Measurements from ENCODE around the gene FARP2.
"Not testable (repeated sequence)": the region's sequence is repeated elsewhere in the genome, so short reads cannot be mapped to it uniquely, and the experiment has no call there.

Gene FARP2

DNA sequence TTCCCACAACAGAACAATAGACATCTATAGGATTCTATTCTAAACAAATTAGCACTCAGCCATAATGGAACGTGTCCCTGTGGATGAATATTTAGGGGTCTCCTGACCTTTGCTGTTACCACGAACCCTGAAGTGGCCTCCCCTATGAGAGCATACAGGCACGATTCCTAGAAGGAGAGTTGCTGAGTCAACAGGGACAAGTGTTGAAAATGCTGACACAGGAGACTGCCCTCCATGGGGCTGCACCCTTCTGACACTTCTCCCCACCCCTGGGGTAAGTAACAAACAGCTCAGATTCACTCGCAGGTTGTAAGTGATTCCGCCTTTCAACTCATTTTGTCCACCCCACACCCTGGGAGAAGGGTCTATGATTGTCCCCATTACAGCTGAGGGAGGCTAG, 166.4 kb downstream of the FARP2 start:
- in situ Hi-C loops (cut with HindIII; ENCODE audit: low sequenced_read_pairs) = no loop called here

DNA sequence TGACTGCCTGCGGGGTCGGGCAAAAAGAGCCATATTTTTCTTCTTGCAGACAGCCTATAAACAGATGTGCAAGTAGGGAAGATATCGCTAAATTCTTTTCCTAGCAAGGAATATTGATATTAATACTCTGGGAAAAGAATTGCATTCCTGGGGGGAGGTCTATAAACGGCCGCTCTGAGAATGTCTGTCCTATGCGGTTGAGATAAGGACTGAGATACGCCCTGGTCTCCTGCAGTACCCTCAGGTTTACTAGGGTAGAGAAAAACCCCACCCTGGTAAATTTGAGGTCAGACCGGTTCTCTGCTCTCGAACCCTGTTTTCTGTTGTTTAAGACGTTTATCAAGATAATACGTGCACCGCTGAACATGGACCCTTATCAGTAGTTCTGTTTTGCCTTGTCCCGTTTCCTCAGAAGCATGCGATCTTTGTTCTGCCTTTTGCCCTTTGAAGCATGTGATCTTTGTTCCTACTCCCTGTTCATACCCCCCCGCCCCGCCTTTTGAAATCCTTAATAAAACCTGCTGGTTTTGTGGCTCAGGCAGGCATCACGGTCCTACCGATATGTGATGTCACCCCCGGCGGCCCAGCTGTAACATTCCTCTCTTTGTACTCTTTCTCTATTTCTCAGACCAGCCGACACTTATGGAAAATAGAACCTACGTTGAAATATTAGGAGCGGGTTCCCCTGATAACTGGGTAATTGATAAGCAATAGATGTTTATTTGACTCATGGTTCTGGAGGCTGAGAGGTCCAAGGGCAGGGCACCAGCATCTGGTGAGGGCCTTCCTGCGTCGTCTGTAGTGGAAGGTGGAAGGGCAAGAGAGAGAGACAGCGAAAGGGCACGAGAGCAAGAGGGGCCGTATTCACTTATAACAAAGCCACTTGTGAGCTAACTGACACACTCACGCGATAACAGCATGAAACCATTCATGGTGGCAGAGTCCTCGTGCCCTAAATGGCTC, 170.0 kb downstream of the FARP2 start:
- in situ Hi-C loops (cut with HindIII; ENCODE audit: low sequenced_read_pairs) = not testable (repeated sequence)

DNA sequence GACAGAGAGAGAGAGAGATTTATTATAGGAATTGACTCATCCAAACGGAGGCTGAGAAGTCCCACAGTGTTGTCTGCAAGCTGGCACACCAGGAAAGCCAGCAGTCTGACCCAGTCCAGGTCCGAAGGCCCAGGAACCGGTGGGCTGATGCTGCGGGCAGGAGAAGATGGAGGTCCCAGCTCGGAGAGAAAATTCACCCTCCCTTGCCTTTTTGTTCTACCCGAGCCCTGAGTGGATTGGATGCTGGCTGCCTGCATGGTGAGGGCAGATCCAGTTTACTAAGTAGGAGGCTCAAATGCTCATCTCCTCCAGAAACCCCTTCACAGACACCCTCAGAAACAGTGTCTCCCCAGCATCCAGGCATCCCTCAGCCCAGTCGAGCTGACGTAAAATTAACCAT, 174.5 kb downstream of the FARP2 start:
- in situ Hi-C loops (cut with HindIII; ENCODE audit: low sequenced_read_pairs) = no loop called here

DNA sequence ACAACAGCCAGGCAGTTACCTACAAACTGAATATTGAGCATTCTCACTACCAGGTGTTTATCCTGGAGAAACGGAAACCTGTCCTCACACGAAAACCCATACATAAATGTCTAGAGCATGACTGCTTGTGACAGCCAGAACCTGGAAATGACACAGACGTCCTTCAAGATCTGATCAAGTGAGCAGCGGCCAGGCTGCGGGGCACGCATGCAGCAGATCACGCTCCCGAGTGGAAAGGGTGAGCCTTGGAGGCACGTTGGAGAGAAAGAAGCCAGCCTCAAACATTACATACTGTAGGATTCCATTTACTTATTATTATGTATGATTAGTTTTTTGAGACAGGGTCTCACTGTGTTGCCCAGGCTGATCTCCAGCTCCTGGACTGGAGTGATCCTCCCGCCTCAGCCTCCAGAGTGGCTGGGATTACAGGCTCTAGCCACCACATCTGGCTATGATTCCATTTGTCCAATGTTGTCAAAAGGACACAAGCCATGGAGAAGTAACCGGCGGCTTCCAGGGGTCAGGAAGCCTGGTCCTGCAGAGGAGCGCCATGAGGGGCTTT, 175.2 kb downstream of the FARP2 start:
- in situ Hi-C loops (cut with HindIII; ENCODE audit: low sequenced_read_pairs) = no loop called here

DNA sequence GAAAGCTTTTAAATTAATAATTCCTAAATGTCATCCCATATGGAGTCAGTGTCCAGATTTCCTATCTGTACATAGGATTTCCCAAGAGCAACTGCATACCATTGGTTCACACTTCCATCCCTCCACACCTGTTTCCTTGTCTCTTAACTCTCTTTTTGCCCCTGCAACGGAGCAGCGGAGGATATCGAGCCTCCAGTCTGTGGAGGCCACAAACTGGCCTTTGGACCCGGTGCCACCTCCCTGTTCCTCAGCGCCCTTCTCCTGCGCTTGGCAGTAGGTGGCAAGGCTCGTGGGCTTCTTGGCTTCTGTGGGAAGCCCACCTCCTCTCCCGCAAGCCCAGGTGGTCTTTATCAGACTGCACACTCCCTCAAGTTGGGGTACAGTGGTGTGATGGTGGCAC, 176.1 kb downstream of the FARP2 start:
- in situ Hi-C loops (cut with HindIII; ENCODE audit: low sequenced_read_pairs) = no loop called here

DNA sequence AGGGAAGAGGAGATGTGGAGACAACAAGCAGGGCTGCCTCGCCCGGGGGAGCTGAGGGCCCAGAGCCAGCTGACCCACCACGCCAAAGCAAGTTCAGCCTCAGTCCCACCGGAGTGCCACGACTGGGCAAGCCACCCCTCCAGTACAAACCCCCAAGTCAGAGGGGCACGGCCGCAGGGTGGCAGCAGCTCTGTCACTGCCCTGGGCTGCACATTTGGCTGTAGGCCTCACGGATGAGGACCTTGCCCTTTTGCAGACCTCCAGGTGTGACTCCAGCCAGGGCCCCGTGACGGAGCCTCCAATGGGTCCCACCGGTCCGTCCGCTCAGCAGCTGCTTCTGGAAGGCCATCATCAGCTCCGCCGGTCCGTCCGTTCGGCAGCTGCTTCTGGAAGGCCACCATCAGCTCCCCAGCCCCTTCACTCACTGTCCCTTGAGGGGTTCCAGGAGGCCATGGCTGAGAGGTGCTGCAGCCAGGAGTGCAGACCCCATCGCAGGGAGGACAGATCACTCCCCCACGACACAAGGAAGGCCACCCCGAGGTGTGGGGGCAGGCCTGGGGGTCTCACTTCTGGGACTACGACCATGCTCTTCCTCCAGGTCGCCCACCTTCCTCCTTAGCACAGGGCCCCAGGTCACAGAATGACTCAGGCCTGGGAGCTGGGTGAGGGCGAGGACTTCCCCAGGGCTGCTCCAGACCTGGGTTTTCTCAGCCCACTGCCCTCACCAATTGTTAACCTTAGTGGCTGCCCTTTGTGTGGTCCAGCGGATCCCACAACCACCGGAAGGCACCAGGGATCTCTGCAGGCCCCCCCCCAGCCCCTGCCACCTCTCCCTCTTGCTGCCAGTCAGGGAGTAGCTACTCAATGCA, 176.9 kb downstream of the FARP2 start:
- in situ Hi-C loops (cut with HindIII; ENCODE audit: low sequenced_read_pairs) = no loop called here

DNA sequence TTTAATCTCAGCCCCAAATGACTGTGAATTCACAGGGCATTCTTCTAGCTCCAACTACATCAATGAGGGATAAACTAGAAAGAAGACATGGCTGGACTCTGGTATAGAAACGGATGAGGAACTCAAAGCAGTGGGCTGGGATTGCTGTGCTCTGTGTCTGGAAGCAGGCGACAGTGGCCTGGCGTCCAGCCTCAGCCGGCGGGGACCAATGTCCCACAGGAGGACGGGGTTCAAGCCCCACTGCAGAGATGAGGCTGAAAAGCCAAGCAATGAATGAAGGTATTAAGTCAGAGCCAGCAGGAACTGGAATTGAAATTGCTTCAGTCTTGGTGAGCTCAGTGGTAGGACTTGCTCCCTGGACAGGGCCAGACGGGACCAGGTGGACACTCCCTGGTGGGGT, 178.2 kb downstream of the FARP2 start:
- in situ Hi-C loops (cut with HindIII; ENCODE audit: low sequenced_read_pairs) = no loop called here

DNA sequence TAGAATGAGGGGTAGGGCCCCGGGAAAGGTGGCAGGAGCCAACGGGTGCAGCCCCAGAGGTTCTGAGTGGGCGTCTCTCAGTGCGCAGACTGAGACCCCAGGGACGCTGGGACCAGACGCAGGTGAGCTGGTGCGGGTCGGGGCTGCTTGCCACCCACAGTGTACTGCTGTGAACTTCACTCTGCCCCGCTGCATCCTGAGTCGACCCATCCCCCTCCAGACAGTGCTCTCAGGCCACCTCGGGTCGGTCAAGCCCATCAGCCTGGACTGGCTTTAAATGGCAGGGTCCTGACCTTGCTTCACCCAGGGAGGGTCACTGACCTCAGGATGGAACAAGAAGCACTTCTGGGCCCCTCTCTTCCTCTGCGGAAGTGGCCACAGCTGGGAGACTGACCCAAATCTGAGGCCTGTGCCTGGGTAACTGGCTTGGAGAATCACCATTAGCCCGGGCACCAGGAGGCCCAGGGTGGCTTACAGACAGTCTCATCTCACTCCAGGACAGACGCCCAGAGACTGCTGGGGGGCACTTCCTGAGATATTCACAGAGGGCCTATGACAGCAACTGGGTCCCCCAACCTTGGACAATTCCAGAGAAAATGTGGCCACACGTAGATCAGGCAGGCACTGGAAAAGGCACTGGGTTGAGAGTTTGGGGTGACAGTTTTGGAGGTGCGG, 178.8 kb downstream of the FARP2 start:
- in situ Hi-C loops (cut with HindIII; ENCODE audit: low sequenced_read_pairs) = no loop called here

DNA sequence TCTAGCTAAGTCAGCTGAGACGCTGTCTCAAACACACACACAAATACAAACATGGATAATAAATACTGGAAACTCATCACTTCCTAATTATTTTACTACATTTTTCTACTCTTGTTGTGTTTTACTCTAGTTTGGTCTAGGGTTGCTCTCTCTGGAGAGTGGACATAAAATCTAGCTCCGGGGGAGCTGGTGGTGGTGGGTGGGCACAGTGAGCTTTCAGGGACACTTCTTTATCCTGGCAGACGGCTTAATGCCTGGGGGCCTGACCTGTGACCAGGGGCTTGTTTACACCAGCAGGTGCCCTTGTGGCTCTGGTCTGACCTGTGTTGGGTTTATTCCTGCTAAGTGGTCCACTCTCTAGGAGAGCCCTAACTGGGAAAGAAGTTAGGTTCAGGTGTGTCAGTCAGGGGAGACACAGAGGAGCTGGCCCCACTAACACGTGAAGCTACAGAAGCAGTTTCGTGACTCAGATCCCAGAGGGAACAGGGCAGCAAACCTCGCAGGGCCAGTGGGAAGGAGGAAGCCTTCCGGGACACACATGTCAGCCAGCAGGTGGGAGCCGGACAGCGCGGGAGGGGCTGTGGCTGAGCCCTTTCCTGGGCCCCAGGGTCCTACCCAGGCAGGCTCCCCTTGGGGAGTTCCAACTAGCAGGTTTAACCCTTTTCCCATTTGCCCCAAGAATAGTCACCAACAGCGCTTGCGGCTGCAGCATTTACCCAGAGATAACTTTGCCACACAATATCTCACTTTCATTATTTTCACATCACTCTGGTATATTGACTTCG, 180.0 kb downstream of the FARP2 start:
- in situ Hi-C loops (cut with HindIII; ENCODE audit: low sequenced_read_pairs) = no loop called here

DNA sequence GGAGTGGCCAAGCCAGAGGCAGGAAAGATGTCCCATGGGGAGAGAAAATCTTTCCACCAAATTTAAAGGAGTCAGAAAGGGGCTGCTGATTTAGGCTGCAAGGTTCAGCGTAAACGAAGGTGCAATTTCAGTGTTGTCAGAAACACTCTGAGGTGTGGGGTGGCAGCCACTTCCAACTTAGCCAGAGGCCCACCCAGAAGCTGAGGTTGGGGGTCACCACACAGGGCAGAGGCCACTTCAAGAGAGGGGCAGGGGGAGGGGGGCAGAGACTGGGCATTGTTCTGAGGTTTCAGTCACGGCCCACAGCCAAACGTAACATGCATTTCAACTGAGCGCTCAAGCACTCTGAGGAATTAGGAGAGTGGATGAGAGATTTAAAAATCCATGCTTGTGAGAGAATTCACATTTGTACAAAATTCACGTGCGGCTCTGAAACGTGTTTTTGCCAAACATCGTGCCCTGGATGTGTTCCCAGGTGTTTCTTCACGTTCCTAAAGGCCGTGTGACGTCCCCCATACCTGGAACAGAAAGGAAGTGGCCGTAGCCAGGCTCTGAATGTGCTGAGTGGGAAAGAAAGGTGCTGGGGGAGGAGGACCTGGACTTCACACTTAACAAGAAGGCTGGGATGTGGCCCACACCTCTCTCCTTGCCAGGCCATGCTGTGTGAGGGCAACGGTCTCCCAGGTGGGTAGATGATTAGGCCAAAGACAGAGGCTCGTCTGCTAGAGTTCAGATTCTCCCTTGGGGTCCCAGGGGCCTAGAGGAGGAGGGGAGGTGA, 182.9 kb downstream of the FARP2 start:
- in situ Hi-C loops (cut with HindIII; ENCODE audit: low sequenced_read_pairs) = no loop called here

DNA sequence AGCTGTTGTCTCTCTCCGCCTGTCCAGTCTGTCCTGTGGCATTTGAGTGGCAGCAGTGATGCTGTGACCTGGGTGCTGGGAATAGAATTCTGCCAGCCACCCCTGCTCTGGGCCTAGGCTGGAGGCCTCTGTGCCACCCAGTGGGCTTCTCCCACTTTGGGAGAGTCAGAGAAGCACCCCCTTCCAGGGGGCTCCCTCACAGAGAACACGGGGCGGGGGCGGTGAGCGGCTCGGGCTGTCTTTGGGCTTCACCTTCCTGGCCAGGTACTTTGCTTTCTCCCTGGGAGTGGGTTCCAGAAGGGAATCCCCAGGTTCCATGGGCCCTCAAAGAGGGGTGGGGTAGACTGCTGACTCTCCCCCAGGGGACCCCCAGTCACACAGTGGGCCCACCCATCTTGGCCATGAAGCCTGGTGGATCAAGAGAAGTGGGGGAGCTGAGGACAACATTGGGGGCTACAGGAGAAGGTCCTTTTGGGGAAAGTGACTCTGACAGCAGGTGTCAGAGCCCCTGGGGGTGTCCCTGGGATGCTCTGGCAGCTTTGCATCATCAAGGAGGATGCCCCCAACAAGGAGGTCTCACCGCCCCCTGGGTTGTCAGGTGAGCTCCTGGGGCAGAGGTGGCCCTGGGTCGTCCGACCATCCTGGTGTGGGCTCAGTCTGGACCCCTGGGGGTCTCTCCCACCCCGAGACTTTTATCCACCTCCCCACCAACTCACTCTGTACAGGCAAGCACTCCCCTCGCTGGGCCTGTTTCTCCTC, 183.7 kb downstream of the FARP2 start:
- in situ Hi-C loops (cut with HindIII; ENCODE audit: low sequenced_read_pairs) = no loop called here

DNA sequence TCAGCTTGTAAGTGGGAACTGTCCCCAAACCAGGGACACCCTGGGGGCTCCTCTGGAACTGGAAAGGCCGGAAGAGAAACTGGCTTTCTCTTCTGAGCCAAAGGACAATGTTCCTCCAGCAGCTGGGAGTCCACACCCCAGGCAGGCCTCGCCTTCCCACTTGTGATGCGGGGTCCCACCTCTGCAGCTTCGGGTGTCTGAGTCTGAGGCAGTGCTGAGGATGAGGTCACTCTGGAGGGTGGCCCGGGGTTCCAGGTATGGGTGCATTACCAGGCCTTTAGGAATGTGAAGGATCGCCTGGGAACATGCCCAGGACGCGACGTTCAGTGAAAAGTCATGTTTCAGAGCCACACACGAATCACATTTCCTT, 184.3 kb downstream of the FARP2 start:
- in situ Hi-C loops (cut with HindIII; ENCODE audit: low sequenced_read_pairs) = no loop called here

DNA sequence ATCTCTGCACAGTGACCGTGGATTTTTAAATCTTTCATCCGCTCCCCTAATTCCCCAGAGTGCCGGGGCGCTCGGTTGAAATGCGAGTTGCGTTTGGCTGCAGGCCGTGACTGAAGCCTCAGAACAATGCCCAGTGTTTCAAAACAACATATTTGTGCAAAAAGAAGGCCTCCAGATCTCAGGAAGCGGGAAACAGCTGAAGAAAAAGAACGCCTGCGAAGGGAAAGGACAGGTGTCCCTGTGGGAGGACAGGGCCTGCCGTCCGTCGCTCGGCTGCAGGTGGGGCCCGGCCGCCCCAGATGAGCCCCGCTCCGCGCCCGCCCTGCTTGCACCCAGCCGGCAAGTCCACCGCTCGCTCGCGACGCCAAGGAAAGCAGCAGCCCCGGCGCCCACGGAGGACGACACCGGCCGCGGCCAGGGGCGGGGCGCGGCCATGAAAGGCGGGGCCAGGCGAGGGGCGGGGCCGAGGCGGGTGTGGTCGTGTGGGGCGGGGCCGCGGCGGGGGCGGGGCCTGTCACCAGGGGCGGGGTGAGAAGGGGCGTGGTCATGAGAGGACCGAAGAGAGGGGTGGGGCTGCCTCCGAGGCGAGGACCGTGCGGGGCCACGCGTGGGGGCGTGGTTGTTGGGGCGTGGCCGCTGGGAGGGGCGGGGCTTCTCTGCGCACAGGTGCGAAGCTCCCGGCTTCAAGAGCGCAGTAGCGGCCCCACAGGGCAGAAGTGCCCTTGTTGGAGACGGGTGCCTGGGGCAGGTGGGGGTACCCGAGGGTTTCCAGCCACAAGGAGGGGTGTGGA, 184.9 kb downstream of the FARP2 start:
- in situ Hi-C loops (cut with HindIII; ENCODE audit: low sequenced_read_pairs) = no loop called here

DNA sequence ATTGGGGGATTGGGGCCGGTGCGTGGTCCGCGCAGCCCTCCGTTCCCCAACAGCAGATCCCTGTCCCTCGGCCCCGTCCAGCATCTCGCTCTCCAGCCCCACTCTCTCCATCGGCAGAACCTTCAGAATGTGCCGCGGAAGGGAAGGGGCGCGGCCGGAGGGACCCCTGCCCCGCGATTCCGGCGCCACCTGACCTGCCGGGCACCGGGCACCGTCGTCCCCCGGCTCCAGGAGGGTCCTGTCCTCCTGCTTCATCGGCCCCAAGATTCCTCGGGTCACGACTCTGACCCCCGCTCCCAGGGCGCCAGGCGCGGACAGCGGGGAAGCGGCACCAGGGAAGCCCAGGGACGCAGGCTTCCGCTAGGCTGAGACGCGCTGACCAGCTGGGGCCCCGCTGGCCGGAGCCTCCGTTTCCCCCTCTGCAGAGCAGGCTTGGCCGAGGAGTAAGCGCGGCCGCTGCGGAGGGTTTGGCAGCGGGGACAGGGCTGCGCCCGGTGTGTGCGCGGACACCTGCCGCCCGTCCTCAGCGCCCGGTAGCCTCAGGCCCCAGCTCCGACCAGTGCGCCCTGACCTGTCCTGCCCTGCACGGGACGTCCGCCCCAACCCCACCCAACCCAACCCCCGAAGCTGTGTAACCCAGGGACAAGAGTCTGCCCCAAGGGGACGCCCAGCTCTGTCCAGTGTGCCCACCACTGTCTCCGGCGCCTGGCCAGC, 185.6 kb downstream of the FARP2 start:
- in situ Hi-C loops (cut with HindIII; ENCODE audit: low sequenced_read_pairs) = no loop called here

DNA sequence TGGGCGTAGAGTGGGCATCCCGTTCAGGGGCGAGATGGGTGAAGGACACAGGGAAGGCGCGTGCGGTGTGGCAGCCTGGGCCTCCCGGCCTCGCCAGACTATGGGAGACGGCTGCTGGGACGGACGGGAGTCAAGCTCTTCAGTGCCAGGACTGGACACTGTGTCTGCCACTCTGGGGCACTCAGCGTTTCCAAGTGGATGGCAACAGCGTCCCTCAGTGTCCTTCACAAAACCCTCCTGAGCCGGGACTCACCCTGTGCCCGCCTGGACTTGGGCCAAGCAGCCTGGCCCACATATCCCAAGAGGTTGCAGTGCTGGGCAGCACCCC, 186.2 kb downstream of the FARP2 start:
- in situ Hi-C loops (cut with HindIII; ENCODE audit: low sequenced_read_pairs) = no loop called here

Measured in DLD1 (cell line).